Glutamatergic neuron (in vitro differentiated cells): ENCODE data around the gene NT5C3A. TPM values are rescaled to one million over a fixed set of nuclear protein-coding genes. Genes with fewer than 3 reads are reported as not detected.

Source experiments
- DNase-seq: peaks from one replicate; pipeline ENCODE4 v3.0.0; 2022
- H3K27ac Mint-ChIP-seq: one replicate; pipeline ENCODE4 v1.8.0; 2020; ENCODE audit warnings: mild to moderate bottlenecking, mixed read lengths, inconsistent platforms; ENCODE audit not compliant: unreplicated experiment
- H3K27me3 Mint-ChIP-seq: one replicate; pipeline ENCODE4 v1.8.0; 2020; ENCODE audit warnings: mild to moderate bottlenecking, moderate library complexity, mixed read lengths, inconsistent platforms; ENCODE audit not compliant: unreplicated experiment
- H3K36me3 Mint-ChIP-seq: one replicate; pipeline ENCODE4 v1.8.0; 2020; ENCODE audit warnings: mild to moderate bottlenecking, mixed read lengths, inconsistent platforms; ENCODE audit not compliant: unreplicated experiment
- H3K4me1 Mint-ChIP-seq: one replicate; pipeline ENCODE4 v1.8.0; 2020; ENCODE audit warnings: mild to moderate bottlenecking, low read depth, mixed read lengths, inconsistent platforms; ENCODE audit not compliant: unreplicated experiment
- H3K4me3 Mint-ChIP-seq: one replicate; pipeline ENCODE4 v1.8.0; 2020; ENCODE audit warnings: mild to moderate bottlenecking, mixed read lengths, inconsistent platforms; ENCODE audit not compliant: unreplicated experiment
- H3K9me3 Mint-ChIP-seq: one replicate; pipeline ENCODE4 v1.8.0; 2020; ENCODE audit warnings: mild to moderate bottlenecking, moderate library complexity, mixed read lengths, inconsistent platforms; ENCODE audit not compliant: unreplicated experiment
- total RNA-seq: library from RNA; stranded (reverse); fragmentation: NEBNext Ultra II Directional; extraction: Animal tissue kit (Norgen Biotek cat#: 25700); gene quantifications from one replicate; pipeline ENCODE4 v1.2.1, GENCODE V29; 2021; ENCODE audit not compliant: unreplicated experiment
- TF ChIP-seq, protein P1 (sequence below): fragments of 200-600 bp; sonication (generic); IDR thresholded peaks from one replicate; pipeline ENCODE4 v1.5.0; 2021; ENCODE audit not compliant: partially characterized antibody, unreplicated experiment

NT5C3A gene
- total RNA-seq, 1 donor from 2014 or later: 35.9 TPM

DNA sequence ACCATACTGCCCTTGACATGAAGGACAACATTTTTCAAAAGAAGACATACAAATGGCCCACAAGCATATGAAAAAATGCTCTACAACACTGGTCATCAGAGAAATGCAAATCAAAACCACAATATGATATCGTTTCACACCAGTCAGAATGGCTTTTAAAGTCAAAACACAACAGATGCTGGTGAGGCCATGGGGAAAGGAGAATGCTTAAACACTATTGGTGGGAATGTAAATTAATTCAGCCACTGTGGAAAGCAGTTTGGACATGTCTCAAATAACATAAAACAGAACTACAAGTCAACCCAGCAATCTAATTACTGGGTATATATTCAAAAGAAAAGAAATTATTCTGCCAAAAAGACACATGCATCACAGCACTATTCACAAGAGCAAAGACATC is 4.2 kb upstream of the NT5C3A start:
- Mint-ChIP-seq H3K4me3 (no peak overlapping the region), H3K27me3 (peaks cover 11% of the 10 kb centered on the region), H3K36me3 (peaks cover 25% of the 10 kb centered on the region), H3K27ac (no peak overlapping the region), H3K4me1 (no peaks in the 10 kb centered on the region), H3K9me3 (peaks cover 28% of the 10 kb centered on the region)
- TF ChIP-seq, protein P1, sequence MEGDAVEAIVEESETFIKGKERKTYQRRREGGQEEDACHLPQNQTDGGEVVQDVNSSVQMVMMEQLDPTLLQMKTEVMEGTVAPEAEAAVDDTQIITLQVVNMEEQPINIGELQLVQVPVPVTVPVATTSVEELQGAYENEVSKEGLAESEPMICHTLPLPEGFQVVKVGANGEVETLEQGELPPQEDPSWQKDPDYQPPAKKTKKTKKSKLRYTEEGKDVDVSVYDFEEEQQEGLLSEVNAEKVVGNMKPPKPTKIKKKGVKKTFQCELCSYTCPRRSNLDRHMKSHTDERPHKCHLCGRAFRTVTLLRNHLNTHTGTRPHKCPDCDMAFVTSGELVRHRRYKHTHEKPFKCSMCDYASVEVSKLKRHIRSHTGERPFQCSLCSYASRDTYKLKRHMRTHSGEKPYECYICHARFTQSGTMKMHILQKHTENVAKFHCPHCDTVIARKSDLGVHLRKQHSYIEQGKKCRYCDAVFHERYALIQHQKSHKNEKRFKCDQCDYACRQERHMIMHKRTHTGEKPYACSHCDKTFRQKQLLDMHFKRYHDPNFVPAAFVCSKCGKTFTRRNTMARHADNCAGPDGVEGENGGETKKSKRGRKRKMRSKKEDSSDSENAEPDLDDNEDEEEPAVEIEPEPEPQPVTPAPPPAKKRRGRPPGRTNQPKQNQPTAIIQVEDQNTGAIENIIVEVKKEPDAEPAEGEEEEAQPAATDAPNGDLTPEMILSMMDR: no peak
- DNase-seq: no peak

DNA sequence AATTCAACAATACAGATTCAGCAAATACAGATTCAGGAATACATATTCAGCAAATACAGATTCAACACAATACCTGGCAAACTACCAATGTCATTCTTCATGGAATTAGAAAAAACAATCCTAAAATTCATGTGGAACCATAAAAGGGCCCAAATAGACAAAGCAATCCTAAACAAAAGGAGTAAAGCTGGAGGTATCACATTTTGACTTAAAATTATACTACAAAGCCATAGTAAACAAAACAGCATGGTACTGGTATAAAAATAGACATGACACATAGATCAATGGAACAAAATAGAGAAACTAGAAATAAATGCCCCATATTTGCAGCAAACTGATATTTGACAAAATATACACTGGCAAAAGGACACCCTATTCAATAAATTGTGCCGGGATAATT is 3.4 kb upstream of the NT5C3A start:
- no peaks in the 10 kb centered on the region for H3K4me1 Mint-ChIP-seq
- no peak overlapping the region for H3K27ac Mint-ChIP-seq
- peaks cover 12% of the 10 kb centered on the region for H3K27me3 Mint-ChIP-seq
- TF ChIP-seq, protein P1: no peak
- H3K9me3 Mint-ChIP-seq: peaks cover 27% of the 10 kb centered on the region
- no peak for DNase-seq
- H3K4me3 Mint-ChIP-seq: no peak overlapping the region
- H3K36me3 Mint-ChIP-seq: peaks cover 25% of the 10 kb centered on the region

DNA sequence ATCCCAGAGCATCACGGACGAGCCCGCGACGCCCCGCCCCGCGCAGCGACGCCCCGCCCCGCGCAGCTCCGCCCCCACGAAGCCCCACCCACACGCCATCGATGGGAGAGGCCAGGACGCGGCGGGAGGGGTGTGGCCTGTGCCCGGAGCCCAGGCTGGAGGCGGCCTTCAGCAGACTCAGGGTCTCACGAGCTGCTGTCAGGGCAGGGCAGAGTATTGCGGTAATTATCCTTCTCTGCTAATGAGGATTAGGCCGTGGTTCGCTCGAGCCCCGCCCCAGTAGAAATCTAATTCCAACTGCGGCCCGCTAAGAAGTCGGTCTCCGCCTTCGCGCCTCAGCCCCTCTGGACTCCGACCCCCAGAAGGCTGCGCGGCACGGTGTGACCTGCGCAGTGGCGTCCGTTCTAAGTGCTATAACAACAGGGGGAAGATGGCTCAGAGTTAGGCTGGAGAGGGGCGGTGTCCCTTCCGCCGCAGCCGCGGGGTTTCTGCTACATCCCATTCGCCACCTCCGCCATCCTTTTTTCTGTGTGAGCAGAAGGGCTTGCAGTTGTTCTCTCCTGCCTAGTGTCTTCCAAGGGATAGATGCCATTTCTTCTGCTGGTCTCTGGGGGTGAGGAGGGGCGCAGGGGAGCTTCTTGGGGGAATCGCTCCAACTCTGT is 337 bp upstream of the NT5C3A start:
- peak; percentile 93 for DNase-seq
- TF ChIP-seq, protein P1: no peak
- no peaks in the 10 kb centered on the region for H3K4me1 Mint-ChIP-seq
- peaks cover 19% of the 10 kb centered on the region for H3K36me3 Mint-ChIP-seq
- peaks cover 26% of the 10 kb centered on the region for H3K9me3 Mint-ChIP-seq
- H3K27ac Mint-ChIP-seq: peak overlapping the region; percentile 96
- peaks cover 12% of the 10 kb centered on the region for H3K27me3 Mint-ChIP-seq
- peak overlapping the region; percentile 98 for H3K4me3 Mint-ChIP-seq

DNA sequence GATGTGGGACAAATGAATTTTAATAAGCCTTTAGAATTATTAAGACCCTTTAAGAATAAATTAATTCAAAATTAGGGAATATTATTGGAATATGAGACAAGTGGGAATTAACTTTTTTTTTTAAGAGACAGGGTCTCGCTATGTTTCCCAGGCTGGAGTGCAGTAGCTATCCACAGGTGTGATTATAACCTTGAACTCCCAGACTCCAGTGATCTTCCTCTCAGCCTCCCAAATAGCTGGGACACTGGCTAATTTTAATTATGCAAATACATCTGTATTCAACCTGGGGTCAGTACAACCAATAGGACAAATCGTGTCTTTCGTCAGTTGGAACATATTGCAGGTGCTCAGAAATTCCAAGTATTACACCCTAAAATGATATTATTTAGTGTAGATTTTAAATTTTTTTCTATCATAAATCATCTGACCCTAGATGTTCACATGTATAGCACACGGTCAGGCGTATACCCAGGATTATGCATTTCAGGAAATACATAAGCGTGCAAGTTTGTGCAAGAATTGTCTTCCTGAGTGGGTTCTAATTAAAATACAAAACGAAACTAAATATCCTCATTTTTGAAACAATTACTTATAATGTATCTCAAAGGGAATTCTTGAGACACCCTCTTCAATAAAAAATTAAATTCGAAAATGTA is 1.2 kb downstream of the NT5C3A start:
- H3K4me3 Mint-ChIP-seq: peak overlapping the region; percentile 96
- H3K27me3 Mint-ChIP-seq: peaks cover 12% of the 10 kb centered on the region
- TF ChIP-seq, protein P1: no peak
- DNase-seq: no peak
- peaks cover 26% of the 10 kb centered on the region for H3K9me3 Mint-ChIP-seq
- H3K36me3 Mint-ChIP-seq: peaks cover 17% of the 10 kb centered on the region
- H3K27ac Mint-ChIP-seq: peak overlapping the region; percentile 92
- H3K4me1 Mint-ChIP-seq: no peaks in the 10 kb centered on the region

DNA sequence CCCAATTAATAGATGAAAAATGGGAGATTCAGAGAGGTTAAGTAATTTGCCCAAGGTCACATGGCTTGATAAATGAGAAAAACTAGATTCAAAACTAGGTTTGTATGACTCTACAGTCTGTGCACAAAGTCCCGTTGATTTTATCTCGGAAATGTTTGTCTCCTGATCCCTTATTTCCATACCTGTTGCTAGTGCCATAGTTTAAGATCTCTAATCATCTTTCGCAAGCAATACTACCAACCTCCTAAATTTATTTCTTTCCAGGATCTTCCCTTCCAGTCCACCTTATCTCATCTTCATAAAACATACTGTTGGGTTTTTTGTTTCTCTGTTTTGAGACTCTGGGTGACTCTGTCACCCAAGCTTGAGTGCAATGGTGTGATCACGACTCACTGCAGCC is 2.9 kb downstream of the NT5C3A start:
- H3K9me3 Mint-ChIP-seq: peaks cover 12% of the 10 kb centered on the region
- peaks cover 3% of the 10 kb centered on the region for H3K36me3 Mint-ChIP-seq
- H3K27ac Mint-ChIP-seq: no peak overlapping the region
- no peaks in the 10 kb centered on the region for H3K4me1 Mint-ChIP-seq
- TF ChIP-seq, protein P1: no peak
- no peak overlapping the region for H3K4me3 Mint-ChIP-seq
- H3K27me3 Mint-ChIP-seq: peaks cover 10% of the 10 kb centered on the region
- DNase-seq: no peak
